Measurements from ENCODE around the gene TBX18. TPM values are rescaled to one million over a fixed set of nuclear protein-coding genes. Genes with fewer than 3 reads are reported as not detected.
A peak's percentile ranks its signal among the peaks of the same experiment; 100 is the strongest.

TBX18 gene
- total and polyA plus RNA-seq, 9 of the 15 experiments (the other 6 are each of a cell fraction or from before 2014, with no cell fraction given): 4.0 to 36.1 (median 20.7) TPM

DNA sequence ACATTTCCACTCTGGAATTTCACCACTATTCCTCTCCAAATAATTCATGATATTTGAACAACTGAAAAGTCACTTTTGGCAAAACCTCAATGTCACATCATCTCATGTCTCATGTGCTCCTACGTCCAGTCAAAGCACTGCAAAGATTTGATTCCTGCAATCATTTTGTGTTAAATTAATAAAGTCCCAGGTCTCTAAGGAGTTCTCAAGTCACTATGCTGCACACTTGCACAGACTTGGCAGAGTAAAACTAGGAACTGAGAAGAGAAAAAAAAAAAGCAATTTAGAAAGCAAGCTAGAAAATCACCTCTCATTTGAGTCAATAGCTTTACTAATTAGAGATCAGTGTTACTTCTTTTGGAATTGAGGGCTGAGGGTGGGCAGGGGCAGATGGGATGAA, 11.2 kb downstream of the TBX18 start (continued):
- no peak for TF ChIP-seq WHSC1 (IDR thresholded peaks at IDR 0.05; ENCODE audit: low read length)
- TF ChIP-seq, protein P1, sequence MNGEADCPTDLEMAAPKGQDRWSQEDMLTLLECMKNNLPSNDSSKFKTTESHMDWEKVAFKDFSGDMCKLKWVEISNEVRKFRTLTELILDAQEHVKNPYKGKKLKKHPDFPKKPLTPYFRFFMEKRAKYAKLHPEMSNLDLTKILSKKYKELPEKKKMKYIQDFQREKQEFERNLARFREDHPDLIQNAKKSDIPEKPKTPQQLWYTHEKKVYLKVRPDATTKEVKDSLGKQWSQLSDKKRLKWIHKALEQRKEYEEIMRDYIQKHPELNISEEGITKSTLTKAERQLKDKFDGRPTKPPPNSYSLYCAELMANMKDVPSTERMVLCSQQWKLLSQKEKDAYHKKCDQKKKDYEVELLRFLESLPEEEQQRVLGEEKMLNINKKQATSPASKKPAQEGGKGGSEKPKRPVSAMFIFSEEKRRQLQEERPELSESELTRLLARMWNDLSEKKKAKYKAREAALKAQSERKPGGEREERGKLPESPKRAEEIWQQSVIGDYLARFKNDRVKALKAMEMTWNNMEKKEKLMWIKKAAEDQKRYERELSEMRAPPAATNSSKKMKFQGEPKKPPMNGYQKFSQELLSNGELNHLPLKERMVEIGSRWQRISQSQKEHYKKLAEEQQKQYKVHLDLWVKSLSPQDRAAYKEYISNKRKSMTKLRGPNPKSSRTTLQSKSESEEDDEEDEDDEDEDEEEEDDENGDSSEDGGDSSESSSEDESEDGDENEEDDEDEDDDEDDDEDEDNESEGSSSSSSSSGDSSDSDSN (IDR thresholded peaks at IDR 0.05; ENCODE audit: borderline replicate concordance in 1 of 2, low read depth in 2 of 2, low read length in 2 of 2): no peak

DNA sequence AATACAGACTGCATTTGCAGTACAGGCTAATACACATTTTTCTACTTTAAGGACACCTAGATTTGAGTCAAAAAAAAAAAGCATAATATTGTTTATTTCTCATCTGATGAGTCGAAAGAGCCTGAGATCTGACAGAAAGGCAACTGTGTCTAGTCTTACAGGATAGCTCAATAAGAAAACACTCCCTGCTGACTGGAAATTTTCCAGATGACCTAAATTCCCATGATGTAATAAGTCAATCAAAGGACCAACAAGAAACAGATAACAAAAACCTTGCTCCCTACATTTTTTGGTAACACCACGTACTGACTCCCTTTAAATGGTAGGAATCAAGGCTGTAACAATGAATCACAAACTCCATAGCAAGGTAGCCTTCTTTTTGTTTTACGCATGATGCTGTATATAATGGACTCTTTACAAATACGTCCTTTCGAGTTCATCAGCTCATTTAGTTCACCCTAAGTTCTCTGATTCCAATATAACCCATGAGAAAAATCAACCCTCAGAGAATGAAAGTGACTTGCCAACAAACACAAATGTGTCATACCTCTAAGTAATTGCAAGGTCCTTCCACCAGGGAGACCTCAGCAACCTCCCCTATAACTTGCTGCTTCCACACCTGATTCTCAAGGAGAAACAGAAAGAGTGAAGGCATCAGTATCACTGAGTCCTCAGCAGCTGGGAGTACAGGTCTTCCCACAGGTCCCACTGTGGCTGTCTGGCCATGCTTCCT, 12.1 kb downstream of the TBX18 start:
- ATAC-seq (peak; percentile 65), DNase-seq (ENCODE audit: extremely low read depth in 1 of 4, low spot score in 3 of 4) (no peak), FAIRE-seq (peak; percentile 56)
- H3K4me1 ChIP-seq (replicated peaks in 1 of 2; ENCODE audit: control insufficient read depth in 2 of 2, insufficient read depth in 2 of 2, low read length in 2 of 2): no peaks in the 10 kb centered on the region; a peak in 1 of 5 replicates
- H3K27ac ChIP-seq (ENCODE audit: extremely low read depth, low read depth, low read length): no peak overlapping the region
- intact Hi-C loops (cut with micrococcal nuclease): no loop called here
- no peaks in the 10 kb centered on the region for H3K9me1 ChIP-seq (ENCODE audit: control insufficient read depth, insufficient read depth, low read length)
- H3K4me3 ChIP-seq: no peak overlapping the region
- H3K27me3 ChIP-seq (ENCODE audit: control insufficient read depth in 2 of 2, insufficient read depth in 2 of 2, low read length in 2 of 2): no peaks in the 10 kb centered on the region
- no peak overlapping the region for H3K4me2 ChIP-seq (ENCODE audit: insufficient read depth, low read length)
- no peak overlapping the region for H2AFZ ChIP-seq (ENCODE audit: low read depth, low read length)
- CTCF ChIA-PET (ENCODE audit: low intra/inter-chr PET ratio): no interaction called here
- no peak overlapping the region for H3K9ac ChIP-seq (ENCODE audit: insufficient read depth in 1 of 2, low read depth in 2 of 2, low read length in 2 of 2)
- BruUV-seq (replicated peaks): no TSS peak
- H3K79me2 ChIP-seq (ENCODE audit: control insufficient read depth, insufficient read depth, low read length): peaks cover 8% of the 10 kb centered on the region; the same call in 1 of the 3 replicates
- peaks cover 78% of the 10 kb centered on the region for H3K36me3 ChIP-seq (ENCODE audit: control insufficient read depth, insufficient read depth, low read length)
- H4K20me1 ChIP-seq (replicated peaks; ENCODE audit: control insufficient read depth, insufficient read depth, low read length): no peaks in the 10 kb centered on the region
- POLR2A ChIA-PET: interaction anchor here (1.3 to 1.7 kb wide), 3 partner anchors 9 to 10 kb away, joined by 3 to 5 read pairs (median 5); no protein-coding TSS in a partner anchor
- 87% methylated on average over 5 of the region's 5 CpGs for WGBS (ENCODE audit: insufficient coverage, low coverage, missing lambda C conversion rate)
- H3K9me3 ChIP-seq (replicated peaks; ENCODE audit: control insufficient read depth, insufficient read depth, low read depth, low read length): no peaks in the 10 kb centered on the region
- in situ Hi-C loops (cut with MboI): loop anchor here (25.0 kb wide), 2 partner anchors 865 to 1935 kb away; no protein-coding TSS in a partner anchor
- TF ChIP-seq NR2F6 (CRISPR knock-in tag; IDR thresholded peaks at IDR 0.05): no peak
- TF ChIP-seq CREBBP (IDR thresholded peaks at IDR 0.05; ENCODE audit: low read depth, low read length): no peak
- no peak for TF ChIP-seq PHTF2 (CRISPR knock-in tag; IDR thresholded peaks at IDR 0.05)
- no peak for TF ChIP-seq TAL1 (IDR thresholded peaks at IDR 0.05)
- no peak for TF ChIP-seq ZNF124 (CRISPR knock-in tag; IDR thresholded peaks at IDR 0.05)
- TF ChIP-seq ZNF695 (CRISPR knock-in tag; IDR thresholded peaks at IDR 0.05): no peak
- TF ChIP-seq ZNF217 (CRISPR knock-in tag; IDR thresholded peaks at IDR 0.05): no peak
- no peak for TF ChIP-seq FOXM1 (IDR thresholded peaks at IDR 0.05; ENCODE audit: low read depth)
- TF ChIP-seq FOXM1 (CRISPR knock-in tag; IDR thresholded peaks at IDR 0.05; ENCODE audit: low read depth): no peak
- TF ChIP-seq XRCC4 (IDR thresholded peaks at IDR 0.05; ENCODE audit: extremely low read depth, insufficient read depth, insufficient read length): no peak
- no peak for TF ChIP-seq ZNF165 (CRISPR knock-in tag; IDR thresholded peaks at IDR 0.05; ENCODE audit: borderline replicate concordance)
- no peak for TF ChIP-seq SAFB (IDR thresholded peaks at IDR 0.05; ENCODE audit: borderline replicate concordance, low read depth, low read length)
- no peak for TF ChIP-seq GATAD2A (IDR thresholded peaks at IDR 0.05)
- TF ChIP-seq SMAD4 (CRISPR knock-in tag; conservative IDR thresholded peaks at IDR 0.05): no peak
- no peak for TF ChIP-seq ZBTB5 (IDR thresholded peaks at IDR 0.05)
